HEK293 (cell line): ENCODE results near the gene CLN3.

Experiments
- INSM2 ChIP-seq: fragments of 450-650 bp; formaldehyde crosslinking; IDR thresholded peaks from 2 replicates; pipeline ENCODE4 v1.5.1; 2016; ENCODE audit warnings: missing biosample characterization, missing genetic modification characterization
- KLF16 ChIP-seq: fragments of 450-650 bp; formaldehyde crosslinking; IDR thresholded peaks from 2 replicates; pipeline ENCODE4 v1.5.1; 2017; ENCODE audit warnings: missing biosample characterization, missing genetic modification characterization
- KLF9 ChIP-seq: fragments of 450-650 bp; formaldehyde crosslinking; IDR thresholded peaks from 2 replicates; pipeline ENCODE4 v1.5.1; 2016; ENCODE audit warnings: missing biosample characterization, missing genetic modification characterization, low read depth
- RBAK ChIP-seq: fragments of 450-650 bp; formaldehyde crosslinking; IDR thresholded peaks from 2 replicates; pipeline ENCODE4 v1.5.1; 2016; ENCODE audit warnings: missing biosample characterization, missing genetic modification characterization
- SP2 ChIP-seq: fragments of 450-650 bp; formaldehyde crosslinking; IDR thresholded peaks from 2 replicates; pipeline ENCODE4 v1.5.1; 2016; ENCODE audit warnings: missing biosample characterization, missing genetic modification characterization
- SP3 ChIP-seq: fragments of 450-650 bp; formaldehyde crosslinking; IDR thresholded peaks from 2 replicates; pipeline ENCODE4 v1.5.1; 2016; ENCODE audit warnings: missing biosample characterization, missing genetic modification characterization
- ZBTB48 ChIP-seq: fragments of 450-650 bp; formaldehyde crosslinking; IDR thresholded peaks from 2 replicates; pipeline ENCODE4 v1.5.1; 2016; ENCODE audit warnings: missing biosample characterization, missing genetic modification characterization
- ZBTB6 ChIP-seq: fragments of 450-650 bp; formaldehyde crosslinking; IDR thresholded peaks from 2 replicates; pipeline ENCODE4 v1.5.1; 2017; ENCODE audit warnings: missing biosample characterization, missing genetic modification characterization
- ZIC2 ChIP-seq: fragments of 450-650 bp; formaldehyde crosslinking; IDR thresholded peaks from 2 replicates; pipeline ENCODE4 v1.5.1; 2016; ENCODE audit warnings: missing biosample characterization, missing genetic modification characterization
- ZNF335 ChIP-seq: fragments of 450-650 bp; formaldehyde crosslinking; conservative IDR thresholded peaks from 2 replicates; pipeline ENCODE4 v1.5.1; 2016; ENCODE audit warnings: missing biosample characterization, missing genetic modification characterization
- ZNF426 ChIP-seq: fragments of 450-650 bp; formaldehyde crosslinking; IDR thresholded peaks from 2 replicates; pipeline ENCODE4 v1.5.1; 2017; ENCODE audit warnings: missing biosample characterization, missing genetic modification characterization, mild to moderate bottlenecking, inconsistent platforms, moderate library complexity
- ZNF449 ChIP-seq: fragments of 450-650 bp; formaldehyde crosslinking; IDR thresholded peaks from 2 replicates; pipeline ENCODE4 v1.5.1; 2017; ENCODE audit warnings: missing biosample characterization, mild to moderate bottlenecking, missing genetic modification characterization, moderate library complexity
- ZNF549 ChIP-seq: fragments of 450-650 bp; IDR thresholded peaks from 2 replicates; pipeline ENCODE4 v1.5.1; 2018; ENCODE audit warnings: missing biosample characterization, missing genetic modification characterization, mild to moderate bottlenecking, inconsistent platforms, moderate library complexity
- ZNF580 ChIP-seq: fragments of 450-650 bp; formaldehyde crosslinking; IDR thresholded peaks from 2 replicates; pipeline ENCODE4 v1.5.1; 2016; ENCODE audit warnings: missing biosample characterization, missing genetic modification characterization
- ZNF600 ChIP-seq: fragments of 450-650 bp; formaldehyde crosslinking; IDR thresholded peaks from 2 replicates; pipeline ENCODE4 v1.5.1; 2016; ENCODE audit warnings: missing biosample characterization, missing genetic modification characterization
- ZNF645 ChIP-seq: fragments of 450-650 bp; formaldehyde crosslinking; IDR thresholded peaks from 2 replicates; pipeline ENCODE4; 2016; ENCODE audit warnings: missing biosample characterization, missing genetic modification characterization
- ZNF660 ChIP-seq: fragments of 450-650 bp; IDR thresholded peaks from 2 replicates; pipeline ENCODE4 v1.5.1; 2018; ENCODE audit warnings: missing biosample characterization, mild to moderate bottlenecking, missing genetic modification characterization
- ZNF692 ChIP-seq: fragments of 450-650 bp; formaldehyde crosslinking; IDR thresholded peaks from 2 replicates; pipeline ENCODE4 v1.5.1; 2016; ENCODE audit warnings: missing biosample characterization, missing genetic modification characterization
- ZNF701 ChIP-seq: fragments of 450-650 bp; formaldehyde crosslinking; IDR thresholded peaks from 2 replicates; pipeline ENCODE4 v1.5.1; 2016; ENCODE audit warnings: missing biosample characterization, missing genetic modification characterization
- ZNF76 ChIP-seq: fragments of 450-650 bp; formaldehyde crosslinking; IDR thresholded peaks from 2 replicates; pipeline ENCODE4; 2016; ENCODE audit warnings: low read depth, missing biosample characterization, missing genetic modification characterization, borderline replicate concordance
- ZNF791 ChIP-seq: fragments of 450-650 bp; formaldehyde crosslinking; IDR thresholded peaks from 2 replicates; pipeline ENCODE4 v1.5.1; 2016; ENCODE audit warnings: missing biosample characterization, missing genetic modification characterization
- ZSCAN5A ChIP-seq: fragments of 450-650 bp; formaldehyde crosslinking; IDR thresholded peaks from 2 replicates; pipeline ENCODE4 v1.5.1; 2016; ENCODE audit warnings: missing biosample characterization, missing genetic modification characterization

Gene CLN3

GRCh38 chr16:28538733-28539596 is 47.1 kb upstream of the CLN3 start, which contains the start of gene NUPR1 (continued):
- TF ChIP-seq SP3 (peak; percentile 49), ZNF335 (tag by site-specific recombination) (peak; percentile 59), KLF16 (tag by site-specific recombination) (0 out of 2 replicates have a peak, but pooled peaks have one; percentile 27), ZNF580 (no peak), KLF9 (tag by site-specific recombination) (no peak), ZNF692 (peak; percentile 59), ZNF76 (tag by site-specific recombination) (peak; percentile 41; the same call in 1 of the 2 replicates), ZBTB6 (tag by site-specific recombination) (no peak), RBAK (tag by site-specific recombination) (peak; percentile 44; the same call in 1 of the 2 replicates), ZBTB48 (tag by site-specific recombination) (peak; percentile 92), ZNF701 (tag by site-specific recombination) (0 out of 2 replicates have a peak, but pooled peaks have one; percentile 7), ZNF645 (0 out of 2 replicates have a peak, but pooled peaks have one; percentile 33), ZNF426 (tag by site-specific recombination) (no peak), INSM2 (tag by site-specific recombination) (no peak), ZSCAN5A (tag by site-specific recombination) (0 out of 2 replicates have a peak, but pooled peaks have one; percentile 7), SP2 (tag by site-specific recombination) (peak; percentile 30), ZNF449 (tag by site-specific recombination) (peak; percentile 91; the same call in 1 of the 2 replicates), ZNF549 (tag by site-specific recombination) (no peak), ZNF660 (peak; percentile 94), ZNF600 (tag by site-specific recombination) (peak; percentile 53; the same call in 1 of the 2 replicates), ZIC2 (peak; percentile 33; the same call in 1 of the 2 replicates), ZNF791 (tag by site-specific recombination) (0 out of 2 replicates have a peak, but pooled peaks have one; percentile 4)
- TF ChIP-seq, all 188 proteins: peak for 28
